ENCODE results near the gene BPIFB2.

GRCh38 chr20:33042430-33042829 lies 34.9 kb downstream of the BPIFB2 start:
- TF ChIP-seq CTCF (conservative IDR thresholded peaks at IDR 0.05 in 1 of 2, IDR thresholded peaks at IDR 0.05 in 1 of 2; ENCODE audit: low read depth in 1 of 2, low read length in 2 of 2) (no peak), EZH2 (IDR thresholded peaks at IDR 0.05; ENCODE audit: low read length, missing control alignments) (no peak)

Data from fibroblast of lung (primary cell).